ENCODE results near the gene SEZ6. TPM values are rescaled to one million over a fixed set of nuclear protein-coding genes. Genes with fewer than 3 reads are reported as not detected.
A peak's percentile ranks its signal among the peaks of the same experiment; 100 is the strongest.

SEZ6 gene
- total RNA-seq, 2 donors from 2014 or later = not detected

GRCh38 chr17:28967221-28968135 lies 38.4 kb downstream of the SEZ6 start:
- H3K27me3 Mint-ChIP-seq = peaks cover 10% of the 10 kb centered on the region
- peak overlapping the region; percentile 42 for H3K27ac Mint-ChIP-seq
- ATAC-seq (replicated peaks) = no peak

GRCh38 chr17:28963841-28964240 lies 42.0 kb downstream of the SEZ6 start:
- ATAC-seq (replicated peaks) = no peak
- H3K36me3 Mint-ChIP-seq (ENCODE audit: low read depth) = no peaks in the 10 kb centered on the region
- H3K4me1 Mint-ChIP-seq = no peaks in the 10 kb centered on the region
- H3K9me3 Mint-ChIP-seq = no peaks in the 10 kb centered on the region
- peaks cover 13% of the 10 kb centered on the region for H3K27me3 Mint-ChIP-seq
- no peak overlapping the region for H3K27ac Mint-ChIP-seq
- no peak overlapping the region for H3K4me3 Mint-ChIP-seq

More at GRCh38 chr17:28967221-28968135, 38.4 kb downstream of the SEZ6 start:
- no peaks in the 10 kb centered on the region for H3K4me1 Mint-ChIP-seq
- no peak overlapping the region for H3K4me3 Mint-ChIP-seq
- no peaks in the 10 kb centered on the region for H3K36me3 Mint-ChIP-seq (ENCODE audit: low read depth)
- H3K9me3 Mint-ChIP-seq = no peaks in the 10 kb centered on the region

- Mint-ChIP-seq H3K27me3 (peaks cover 13% of the 10 kb centered on the region), H3K27ac (no peak overlapping the region), H3K4me1 (no peaks in the 10 kb centered on the region), H3K9me3 (no peaks in the 10 kb centered on the region), H3K36me3 (ENCODE audit: low read depth) (no peaks in the 10 kb centered on the region), H3K4me3 (no peak overlapping the region)
- ATAC-seq (replicated peaks) = no peak
These were observed 42.7 kb downstream of the SEZ6 start for GRCh38 chr17:28963055-28963611.

- no peaks in the 10 kb centered on the region for H3K9me3 Mint-ChIP-seq
- H3K27ac Mint-ChIP-seq = no peak overlapping the region
- H3K36me3 Mint-ChIP-seq (ENCODE audit: low read depth) = no peaks in the 10 kb centered on the region
- H3K4me1 Mint-ChIP-seq = no peaks in the 10 kb centered on the region
- H3K4me3 Mint-ChIP-seq = no peak overlapping the region
- H3K27me3 Mint-ChIP-seq = peaks cover 13% of the 10 kb centered on the region
- ATAC-seq (replicated peaks) = no peak
These were observed 44.4 kb downstream of the SEZ6 start for GRCh38 chr17:28961391-28961790.

- no peaks in the 10 kb centered on the region for H3K36me3 Mint-ChIP-seq (ENCODE audit: low read depth)
- no peak overlapping the region for H3K4me3 Mint-ChIP-seq
- H3K9me3 Mint-ChIP-seq = no peaks in the 10 kb centered on the region
- ATAC-seq (replicated peaks) = no peak
- H3K27ac Mint-ChIP-seq = no peak overlapping the region
- peaks cover 13% of the 10 kb centered on the region for H3K27me3 Mint-ChIP-seq
- H3K4me1 Mint-ChIP-seq = no peaks in the 10 kb centered on the region
These were observed 45.4 kb downstream of the SEZ6 start for GRCh38 chr17:28960256-28961061.

GRCh38 chr17:28959471-28959871 lies 46.4 kb downstream of the SEZ6 start:
- no peaks in the 10 kb centered on the region for H3K4me1 Mint-ChIP-seq
- H3K27ac Mint-ChIP-seq = no peak overlapping the region
- H3K36me3 Mint-ChIP-seq (ENCODE audit: low read depth) = no peaks in the 10 kb centered on the region
- H3K27me3 Mint-ChIP-seq = peaks cover 13% of the 10 kb centered on the region
- no peak overlapping the region for H3K4me3 Mint-ChIP-seq
- no peak for ATAC-seq (replicated peaks)
- H3K9me3 Mint-ChIP-seq = no peaks in the 10 kb centered on the region

- H3K36me3 Mint-ChIP-seq (ENCODE audit: low read depth) = no peaks in the 10 kb centered on the region
- peaks cover 13% of the 10 kb centered on the region for H3K27me3 Mint-ChIP-seq
- no peak overlapping the region for H3K27ac Mint-ChIP-seq
- H3K9me3 Mint-ChIP-seq = no peaks in the 10 kb centered on the region
- H3K4me1 Mint-ChIP-seq = no peaks in the 10 kb centered on the region
- no peak for ATAC-seq (replicated peaks)
- no peak overlapping the region for H3K4me3 Mint-ChIP-seq
These were observed 46.9 kb downstream of the SEZ6 start for GRCh38 chr17:28958820-28959455.

- Mint-ChIP-seq H3K27me3 (peaks cover 3% of the 10 kb centered on the region), H3K4me1 (no peaks in the 10 kb centered on the region), H3K9me3 (no peaks in the 10 kb centered on the region), H3K4me3 (no peak overlapping the region), H3K36me3 (ENCODE audit: low read depth) (no peaks in the 10 kb centered on the region), H3K27ac (no peak overlapping the region)
- ATAC-seq (replicated peaks) = no peak
These were observed 47.9 kb downstream of the SEZ6 start for GRCh38 chr17:28957992-28958355.

GRCh38 chr17:28957277-28957991 lies 48.4 kb downstream of the SEZ6 start:
- Mint-ChIP-seq H3K36me3 (ENCODE audit: low read depth) (no peaks in the 10 kb centered on the region), H3K4me3 (no peak overlapping the region), H3K9me3 (no peaks in the 10 kb centered on the region), H3K27ac (no peak overlapping the region), H3K27me3 (peaks cover 3% of the 10 kb centered on the region), H3K4me1 (no peaks in the 10 kb centered on the region)
- no peak for ATAC-seq (replicated peaks)

GRCh38 chr17:28956861-28957260 lies 49.0 kb downstream of the SEZ6 start:
- no peak overlapping the region for H3K27ac Mint-ChIP-seq
- no peak for ATAC-seq (replicated peaks)
- no peaks in the 10 kb centered on the region for H3K36me3 Mint-ChIP-seq (ENCODE audit: low read depth)
- H3K9me3 Mint-ChIP-seq = no peaks in the 10 kb centered on the region
- H3K4me1 Mint-ChIP-seq = no peaks in the 10 kb centered on the region
- no peaks in the 10 kb centered on the region for H3K27me3 Mint-ChIP-seq
- H3K4me3 Mint-ChIP-seq = no peak overlapping the region

- no peak for ATAC-seq (replicated peaks)
- no peaks in the 10 kb centered on the region for H3K9me3 Mint-ChIP-seq
- H3K4me3 Mint-ChIP-seq = no peak overlapping the region
- H3K27ac Mint-ChIP-seq = no peak overlapping the region
- no peaks in the 10 kb centered on the region for H3K36me3 Mint-ChIP-seq (ENCODE audit: low read depth)
- H3K27me3 Mint-ChIP-seq = no peaks in the 10 kb centered on the region
- H3K4me1 Mint-ChIP-seq = no peaks in the 10 kb centered on the region
These were observed 49.7 kb downstream of the SEZ6 start for GRCh38 chr17:28956112-28956511.

GRCh38 chr17:28955408-28955807 lies 50.4 kb downstream of the SEZ6 start:
- H3K27ac Mint-ChIP-seq = no peak overlapping the region
- H3K36me3 Mint-ChIP-seq (ENCODE audit: low read depth) = peaks cover 4% of the 10 kb centered on the region
- no peak for ATAC-seq (replicated peaks)
- H3K9me3 Mint-ChIP-seq = no peaks in the 10 kb centered on the region
- H3K4me1 Mint-ChIP-seq = no peaks in the 10 kb centered on the region
- no peak overlapping the region for H3K4me3 Mint-ChIP-seq
- no peaks in the 10 kb centered on the region for H3K27me3 Mint-ChIP-seq

GRCh38 chr17:28954886-28955285 lies 50.9 kb downstream of the SEZ6 start:
- Mint-ChIP-seq H3K4me3 (no peak overlapping the region), H3K4me1 (no peaks in the 10 kb centered on the region), H3K27ac (no peak overlapping the region), H3K9me3 (no peaks in the 10 kb centered on the region), H3K27me3 (no peaks in the 10 kb centered on the region), H3K36me3 (ENCODE audit: low read depth) (peaks cover 9% of the 10 kb centered on the region)
- no peak for ATAC-seq (replicated peaks)
